Stimulated activated memory B cell treated with anti-CD40 and anti-IgM and Interleukin-4, amounts not matched to agents 10 μg/mL and 1 μg/mL and 100 μg/mL, for 72 hours (primary cell): ENCODE results near the gene LGALSL.

Source experiments
- ATAC-seq: fragments of 150-1000 bp; cut with Tn5 transposase; 2 replicates; pipeline ENCODE4 v1.10.0; 2021
- H3K27ac Mint-ChIP-seq: one replicate; pipeline ENCODE4 v1.8.0; 2022; ENCODE audit warnings: mild to moderate bottlenecking, mixed read lengths
- H3K27me3 Mint-ChIP-seq: one replicate; pipeline ENCODE4 v1.8.0; 2022; ENCODE audit warnings: mixed read lengths
- H3K36me3 Mint-ChIP-seq: one replicate; pipeline ENCODE4 v1.8.0; 2022; ENCODE audit warnings: mixed read lengths
- H3K4me1 Mint-ChIP-seq: one replicate; pipeline ENCODE4 v1.8.0; 2022; ENCODE audit warnings: mixed read lengths
- H3K4me3 Mint-ChIP-seq: one replicate; pipeline ENCODE4 v1.8.0; 2022; ENCODE audit warnings: mild to moderate bottlenecking, moderate library complexity, mixed read lengths
- H3K9me3 Mint-ChIP-seq: one replicate; pipeline ENCODE4 v1.8.0; 2022; ENCODE audit warnings: mixed read lengths

Gene LGALSL

DNA sequence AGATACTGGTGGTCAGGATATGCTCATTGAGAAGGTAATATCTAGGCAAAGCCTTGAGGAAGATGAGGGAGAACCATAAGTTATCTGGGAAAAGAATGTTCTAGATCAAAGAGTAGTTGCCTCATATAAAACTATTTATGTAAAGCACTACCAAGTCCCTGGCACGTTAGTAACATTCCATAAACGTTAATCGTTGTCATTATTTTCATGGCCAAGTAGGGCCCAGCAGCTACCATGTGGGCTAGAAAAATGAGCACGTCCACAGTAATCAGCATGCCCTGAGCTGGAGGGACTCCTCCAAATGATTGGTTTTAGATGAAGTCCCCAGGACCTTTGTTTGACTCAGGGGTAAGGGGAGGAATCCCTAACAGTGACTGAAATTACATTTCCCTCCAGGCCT lies 37.5 kb downstream of the LGALSL start:
- H3K4me3 Mint-ChIP-seq, result no peak overlapping the region
- H3K36me3 Mint-ChIP-seq, result no peaks in the 10 kb centered on the region
- no peaks in the 10 kb centered on the region for H3K9me3 Mint-ChIP-seq
- no peak for ATAC-seq
- H3K27me3 Mint-ChIP-seq, result no peaks in the 10 kb centered on the region
- H3K4me1 Mint-ChIP-seq, result peaks cover 6% of the 10 kb centered on the region
- H3K27ac Mint-ChIP-seq, result no peak overlapping the region

- H3K36me3 Mint-ChIP-seq, result no peaks in the 10 kb centered on the region
- H3K4me3 Mint-ChIP-seq, result no peak overlapping the region
- no peaks in the 10 kb centered on the region for H3K4me1 Mint-ChIP-seq
- peaks cover 8% of the 10 kb centered on the region for H3K27me3 Mint-ChIP-seq
- ATAC-seq, result no peak
- H3K27ac Mint-ChIP-seq, result no peak overlapping the region
- no peaks in the 10 kb centered on the region for H3K9me3 Mint-ChIP-seq
Measured at GRCh38 chr2:64492272-64492671, 38.3 kb downstream of the LGALSL start.

DNA sequence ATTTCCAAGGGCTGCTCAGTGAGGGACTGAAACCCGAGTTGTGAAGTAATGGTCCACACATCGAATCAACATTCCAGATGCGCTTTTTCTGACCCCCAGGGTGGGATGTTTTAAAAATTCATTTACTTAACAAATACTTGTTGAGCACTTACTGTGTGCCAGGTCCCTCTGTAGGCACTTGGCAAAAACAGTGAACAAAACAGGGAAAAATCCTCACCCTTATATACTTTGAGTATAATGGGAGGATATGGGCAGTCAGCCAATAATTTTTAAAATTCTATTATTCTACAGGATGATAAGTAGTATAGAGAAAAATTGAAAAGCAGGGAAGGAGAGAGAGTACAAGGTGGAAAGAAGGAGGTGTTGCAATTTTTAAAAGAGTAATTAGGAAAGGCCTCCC lies 38.9 kb downstream of the LGALSL start:
- Mint-ChIP-seq H3K9me3 (no peaks in the 10 kb centered on the region), H3K27ac (no peak overlapping the region), H3K36me3 (no peaks in the 10 kb centered on the region), H3K27me3 (peaks cover 13% of the 10 kb centered on the region), H3K4me1 (no peaks in the 10 kb centered on the region), H3K4me3 (no peak overlapping the region)
- ATAC-seq, result no peak

DNA sequence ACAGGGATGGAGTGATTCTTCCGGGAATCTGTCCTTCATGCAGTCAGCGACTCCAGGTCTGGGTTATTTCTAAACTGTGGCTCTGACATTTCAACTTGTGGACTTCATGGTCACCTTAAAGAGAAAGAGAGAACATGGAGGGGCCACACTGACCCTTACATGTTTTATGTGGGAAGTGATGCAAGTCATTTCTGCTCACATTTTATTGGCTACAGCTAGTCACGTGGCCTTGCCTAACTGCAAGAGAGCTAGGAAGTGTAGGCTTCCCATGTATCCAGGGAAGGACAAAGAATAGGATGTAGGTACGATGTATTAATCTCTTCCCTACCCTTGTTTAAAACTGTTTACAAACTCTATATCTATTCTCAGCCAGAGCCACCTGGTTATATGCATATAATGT lies 39.8 kb downstream of the LGALSL start:
- H3K9me3 Mint-ChIP-seq, result no peaks in the 10 kb centered on the region
- peaks cover 13% of the 10 kb centered on the region for H3K27me3 Mint-ChIP-seq
- H3K4me1 Mint-ChIP-seq, result no peaks in the 10 kb centered on the region
- no peak overlapping the region for H3K27ac Mint-ChIP-seq
- no peak overlapping the region for H3K4me3 Mint-ChIP-seq
- H3K36me3 Mint-ChIP-seq, result no peaks in the 10 kb centered on the region
- no peak for ATAC-seq

DNA sequence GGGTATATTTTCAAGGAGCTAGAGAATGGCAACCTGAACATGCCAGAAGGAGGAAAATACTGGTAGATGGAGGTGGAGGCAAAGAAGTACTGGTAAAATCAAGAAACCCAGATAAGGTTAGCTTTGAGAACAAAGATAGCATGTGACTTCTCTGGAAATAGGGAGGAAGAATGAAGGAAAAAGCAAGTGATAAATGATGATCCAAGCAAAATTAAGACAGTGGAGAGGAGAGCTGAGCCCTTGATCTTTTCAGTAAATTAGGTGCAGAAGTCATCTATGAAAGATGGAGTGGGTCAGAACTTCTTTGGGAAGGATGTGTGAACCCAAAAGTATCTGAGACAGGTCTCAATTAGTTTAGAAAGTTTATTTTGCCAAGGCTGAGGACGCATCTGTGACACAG lies 44.5 kb downstream of the LGALSL start:
- H3K4me3 Mint-ChIP-seq, result no peak overlapping the region
- no peak for ATAC-seq
- H3K4me1 Mint-ChIP-seq, result no peaks in the 10 kb centered on the region
- H3K27me3 Mint-ChIP-seq, result peaks cover 13% of the 10 kb centered on the region
- no peaks in the 10 kb centered on the region for H3K36me3 Mint-ChIP-seq
- H3K27ac Mint-ChIP-seq, result no peak overlapping the region
- H3K9me3 Mint-ChIP-seq, result no peaks in the 10 kb centered on the region

GRCh38 chr2:64500549-64500948 lies 46.6 kb downstream of the LGALSL start:
- H3K4me1 Mint-ChIP-seq, result no peaks in the 10 kb centered on the region
- no peaks in the 10 kb centered on the region for H3K36me3 Mint-ChIP-seq
- no peak overlapping the region for H3K4me3 Mint-ChIP-seq
- H3K9me3 Mint-ChIP-seq, result no peaks in the 10 kb centered on the region
- H3K27me3 Mint-ChIP-seq, result peaks cover 23% of the 10 kb centered on the region
- no peak overlapping the region for H3K27ac Mint-ChIP-seq
- ATAC-seq, result no peak

GRCh38 chr2:64501946-64502345 lies 48.0 kb downstream of the LGALSL start:
- Mint-ChIP-seq H3K4me1 (no peaks in the 10 kb centered on the region), H3K27me3 (peaks cover 18% of the 10 kb centered on the region), H3K27ac (no peak overlapping the region), H3K9me3 (no peaks in the 10 kb centered on the region), H3K4me3 (no peak overlapping the region), H3K36me3 (no peaks in the 10 kb centered on the region)
- ATAC-seq, result no peak

DNA sequence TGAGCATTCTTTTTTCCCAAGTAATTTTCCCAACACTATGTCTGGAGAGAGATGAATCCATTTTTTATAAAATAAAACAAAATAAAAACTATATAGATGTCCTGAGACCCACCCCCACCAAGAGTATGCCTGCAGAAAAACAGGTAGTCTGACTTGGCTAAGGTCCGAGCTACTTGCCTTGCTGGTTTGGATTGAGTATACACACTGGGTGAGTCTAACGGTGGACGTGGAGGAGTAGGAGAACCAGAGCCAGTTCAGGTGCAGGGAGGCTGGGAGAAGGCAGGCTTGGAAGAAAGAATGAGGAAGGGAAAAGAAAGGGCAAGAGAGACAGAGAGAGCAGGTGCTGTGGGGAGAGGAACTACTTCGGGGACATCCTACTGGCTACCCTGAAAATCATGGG lies 48.9 kb downstream of the LGALSL start:
- Mint-ChIP-seq H3K4me3 (no peak overlapping the region), H3K27ac (no peak overlapping the region), H3K36me3 (no peaks in the 10 kb centered on the region), H3K9me3 (no peaks in the 10 kb centered on the region), H3K27me3 (peaks cover 10% of the 10 kb centered on the region), H3K4me1 (no peaks in the 10 kb centered on the region)
- no peak for ATAC-seq

DNA sequence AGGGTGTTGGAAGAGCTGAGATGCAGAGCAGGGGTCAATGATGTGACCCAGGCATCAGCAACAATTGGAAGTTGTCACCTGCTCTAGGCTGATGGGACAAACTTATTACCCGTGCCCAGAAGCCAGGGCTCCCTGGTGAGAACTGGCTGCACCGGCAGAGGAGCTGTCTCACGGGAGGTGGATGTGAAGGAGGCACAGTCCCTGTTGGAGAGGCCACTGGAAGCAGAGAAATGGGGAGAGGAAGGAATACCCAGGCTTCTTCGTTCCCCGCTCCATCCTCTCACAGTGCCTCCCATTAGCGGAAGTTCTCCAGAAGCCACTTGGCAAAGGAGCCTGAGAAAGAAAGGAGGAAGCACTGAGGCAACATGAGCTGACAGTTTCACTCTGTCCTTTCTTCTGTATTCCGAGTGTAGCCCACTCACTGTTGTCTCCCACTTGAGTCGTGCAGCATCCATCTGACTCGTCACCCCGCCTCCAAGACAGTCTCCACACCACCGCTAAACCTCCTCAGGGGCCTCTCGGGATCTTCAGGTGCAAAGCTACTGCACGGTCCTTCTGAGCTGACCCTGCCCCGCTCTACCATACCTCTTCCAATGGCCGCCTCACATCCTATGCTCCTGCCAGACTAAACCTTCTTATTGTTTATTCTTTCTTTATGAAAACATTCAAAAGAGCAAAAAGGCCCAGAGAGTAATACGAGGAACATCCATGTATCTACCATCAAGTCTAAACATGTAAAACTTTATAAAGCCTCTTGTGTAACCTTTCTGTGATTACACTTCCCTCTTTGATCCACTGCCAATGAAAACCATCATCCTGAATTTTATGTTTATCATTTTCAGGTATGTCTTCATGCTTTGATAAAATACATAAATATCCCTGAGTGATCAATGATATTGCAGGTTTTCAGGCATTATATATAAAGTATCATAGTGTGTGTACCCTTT lies 51.1 kb downstream of the LGALSL start:
- no peak overlapping the region for H3K27ac Mint-ChIP-seq
- no peak for ATAC-seq
- no peaks in the 10 kb centered on the region for H3K36me3 Mint-ChIP-seq
- H3K4me1 Mint-ChIP-seq, result no peaks in the 10 kb centered on the region
- no peaks in the 10 kb centered on the region for H3K9me3 Mint-ChIP-seq
- no peak overlapping the region for H3K4me3 Mint-ChIP-seq
- peaks cover 10% of the 10 kb centered on the region for H3K27me3 Mint-ChIP-seq

- Mint-ChIP-seq H3K27ac (no peak overlapping the region), H3K9me3 (no peaks in the 10 kb centered on the region), H3K4me1 (no peaks in the 10 kb centered on the region), H3K27me3 (peaks cover 10% of the 10 kb centered on the region), H3K4me3 (no peak overlapping the region), H3K36me3 (no peaks in the 10 kb centered on the region)
- ATAC-seq, result no peak
Measured at GRCh38 chr2:64506686-64507085, 52.7 kb downstream of the LGALSL start.
